ENCODE data around the gene CFAP97D2. TPM values are rescaled to one million over a fixed set of nuclear protein-coding genes. Genes with fewer than 3 reads are reported as not detected.

Gene CFAP97D2
- total RNA-seq, 1 donor from 2014 or later = not detected

GRCh38 chr13:114142640-114143490 lies 36.2 kb upstream of the CFAP97D2 start:
- TF ChIP-seq, protein P1, sequence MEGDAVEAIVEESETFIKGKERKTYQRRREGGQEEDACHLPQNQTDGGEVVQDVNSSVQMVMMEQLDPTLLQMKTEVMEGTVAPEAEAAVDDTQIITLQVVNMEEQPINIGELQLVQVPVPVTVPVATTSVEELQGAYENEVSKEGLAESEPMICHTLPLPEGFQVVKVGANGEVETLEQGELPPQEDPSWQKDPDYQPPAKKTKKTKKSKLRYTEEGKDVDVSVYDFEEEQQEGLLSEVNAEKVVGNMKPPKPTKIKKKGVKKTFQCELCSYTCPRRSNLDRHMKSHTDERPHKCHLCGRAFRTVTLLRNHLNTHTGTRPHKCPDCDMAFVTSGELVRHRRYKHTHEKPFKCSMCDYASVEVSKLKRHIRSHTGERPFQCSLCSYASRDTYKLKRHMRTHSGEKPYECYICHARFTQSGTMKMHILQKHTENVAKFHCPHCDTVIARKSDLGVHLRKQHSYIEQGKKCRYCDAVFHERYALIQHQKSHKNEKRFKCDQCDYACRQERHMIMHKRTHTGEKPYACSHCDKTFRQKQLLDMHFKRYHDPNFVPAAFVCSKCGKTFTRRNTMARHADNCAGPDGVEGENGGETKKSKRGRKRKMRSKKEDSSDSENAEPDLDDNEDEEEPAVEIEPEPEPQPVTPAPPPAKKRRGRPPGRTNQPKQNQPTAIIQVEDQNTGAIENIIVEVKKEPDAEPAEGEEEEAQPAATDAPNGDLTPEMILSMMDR (IDR thresholded peaks at IDR 0.05; ENCODE audit: insufficient read depth, low read length, poor library complexity, severe bottlenecking) = no peak
- DNase-seq (ENCODE audit: low read depth) = no peak
- no peak overlapping the region for H3K4me3 ChIP-seq (ENCODE audit: low read depth, low read length)
- H3K27me3 ChIP-seq (ENCODE audit: control insufficient read depth, insufficient read depth, low read length) = peaks cover 4% of the 10 kb centered on the region
- no peaks in the 10 kb centered on the region for H3K36me3 ChIP-seq (ENCODE audit: control insufficient read depth, insufficient read depth, low read length)

DNA sequence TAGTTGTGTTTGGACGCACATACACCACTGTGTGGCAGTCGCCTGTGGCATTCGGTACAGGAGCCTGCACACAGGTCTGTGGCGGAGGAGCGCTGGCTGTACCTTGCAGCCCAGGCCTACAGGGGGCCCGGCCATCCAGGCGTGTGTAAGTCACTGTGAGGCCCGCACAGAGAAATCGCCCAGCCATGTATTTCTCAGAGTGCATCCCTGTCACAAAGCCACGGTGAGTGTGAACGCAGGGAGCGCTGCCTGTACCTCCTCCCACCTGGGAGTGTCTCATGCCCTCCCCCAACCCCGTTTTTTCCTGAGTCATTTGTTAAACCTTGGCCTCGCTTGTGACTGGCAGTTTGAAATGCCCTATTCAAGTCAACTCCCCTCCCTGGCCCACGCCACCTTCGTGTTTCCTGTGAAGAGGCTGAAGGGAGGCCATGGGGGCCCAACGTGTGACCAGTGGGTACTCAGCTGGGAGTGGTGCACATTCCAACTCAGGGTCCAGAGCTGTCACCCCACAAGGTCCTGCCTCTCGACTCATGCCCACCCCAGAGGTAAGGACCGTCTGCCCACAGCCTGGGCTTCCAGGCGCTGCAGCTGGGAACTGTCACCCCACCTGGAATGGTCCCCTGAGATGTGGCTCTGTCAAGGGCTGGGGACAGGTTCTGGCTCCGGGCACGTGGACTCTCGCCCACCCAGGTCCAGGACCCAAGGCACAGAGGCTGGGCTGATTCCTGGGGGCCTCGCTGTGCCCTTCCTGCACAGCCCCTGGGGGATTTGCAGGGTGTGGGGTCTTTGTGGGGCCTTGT lies 35.1 kb upstream of the CFAP97D2 start:
- no peak overlapping the region for H3K4me3 ChIP-seq (ENCODE audit: low read depth, low read length)
- TF ChIP-seq, protein P1 (IDR thresholded peaks at IDR 0.05; ENCODE audit: insufficient read depth, low read length, poor library complexity, severe bottlenecking) = peak; percentile 54
- DNase-seq (ENCODE audit: low read depth) = peak; percentile 25
- H3K27me3 ChIP-seq (ENCODE audit: control insufficient read depth, insufficient read depth, low read length) = peaks cover 6% of the 10 kb centered on the region
- H3K36me3 ChIP-seq (ENCODE audit: control insufficient read depth, insufficient read depth, low read length) = no peaks in the 10 kb centered on the region

DNA sequence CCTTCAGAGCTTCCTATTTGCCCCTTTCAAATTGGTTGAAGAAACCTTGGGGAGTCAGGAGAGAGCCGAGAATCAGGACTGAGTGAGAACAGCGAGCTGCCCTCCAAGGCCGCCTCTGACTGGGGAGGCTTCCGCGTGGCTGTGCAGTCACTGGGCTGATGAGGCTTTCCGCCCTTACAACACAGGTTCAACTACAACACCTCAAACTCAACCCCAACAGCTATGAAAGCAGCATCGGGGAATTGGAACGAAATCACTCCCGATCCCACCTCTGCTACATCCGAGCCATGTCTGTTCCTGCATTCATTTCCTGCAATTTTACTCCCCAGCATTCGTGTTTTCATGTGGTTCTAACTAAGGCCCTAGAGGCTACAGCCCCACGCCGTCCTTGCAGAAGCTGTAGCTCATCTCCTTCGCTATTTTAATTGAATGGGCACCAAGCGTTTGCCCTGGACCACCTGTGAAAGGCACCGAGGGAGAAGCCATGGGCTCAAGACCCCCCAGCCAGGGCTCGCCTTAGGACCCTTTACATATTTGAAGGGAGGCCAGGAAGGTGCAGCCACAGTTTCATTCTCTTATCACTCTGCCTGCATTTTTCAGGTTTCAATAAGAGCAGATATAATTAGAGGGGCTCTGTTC lies 34.3 kb upstream of the CFAP97D2 start:
- H3K4me3 ChIP-seq (ENCODE audit: low read depth, low read length) = no peak overlapping the region
- TF ChIP-seq, protein P1 (IDR thresholded peaks at IDR 0.05; ENCODE audit: insufficient read depth, low read length, poor library complexity, severe bottlenecking) = no peak
- DNase-seq (ENCODE audit: low read depth) = no peak
- no peaks in the 10 kb centered on the region for H3K36me3 ChIP-seq (ENCODE audit: control insufficient read depth, insufficient read depth, low read length)
- peaks cover 6% of the 10 kb centered on the region for H3K27me3 ChIP-seq (ENCODE audit: control insufficient read depth, insufficient read depth, low read length)

- Histone ChIP-seq H3K36me3 (ENCODE audit: control insufficient read depth, insufficient read depth, low read length) (no peaks in the 10 kb centered on the region), H3K4me3 (ENCODE audit: low read depth, low read length) (no peak overlapping the region), H3K27me3 (ENCODE audit: control insufficient read depth, insufficient read depth, low read length) (peaks cover 12% of the 10 kb centered on the region)
- TF ChIP-seq, protein P1 (IDR thresholded peaks at IDR 0.05; ENCODE audit: insufficient read depth, low read length, poor library complexity, severe bottlenecking) = no peak
- no peak for DNase-seq (ENCODE audit: low read depth)
Measured at GRCh38 chr13:114145256-114145655, 33.8 kb upstream of the CFAP97D2 start.

- H3K36me3 ChIP-seq (ENCODE audit: control insufficient read depth, insufficient read depth, low read length) = no peaks in the 10 kb centered on the region
- peaks cover 12% of the 10 kb centered on the region for H3K27me3 ChIP-seq (ENCODE audit: control insufficient read depth, insufficient read depth, low read length)
- no peak overlapping the region for H3K4me3 ChIP-seq (ENCODE audit: low read depth, low read length)
- no peak for DNase-seq (ENCODE audit: low read depth)
- TF ChIP-seq, protein P1 (IDR thresholded peaks at IDR 0.05; ENCODE audit: insufficient read depth, low read length, poor library complexity, severe bottlenecking) = no peak
Measured at GRCh38 chr13:114145722-114146121, 33.3 kb upstream of the CFAP97D2 start.
